ENCODE data around the gene CAMSAP2.

Gene CAMSAP2

DNA sequence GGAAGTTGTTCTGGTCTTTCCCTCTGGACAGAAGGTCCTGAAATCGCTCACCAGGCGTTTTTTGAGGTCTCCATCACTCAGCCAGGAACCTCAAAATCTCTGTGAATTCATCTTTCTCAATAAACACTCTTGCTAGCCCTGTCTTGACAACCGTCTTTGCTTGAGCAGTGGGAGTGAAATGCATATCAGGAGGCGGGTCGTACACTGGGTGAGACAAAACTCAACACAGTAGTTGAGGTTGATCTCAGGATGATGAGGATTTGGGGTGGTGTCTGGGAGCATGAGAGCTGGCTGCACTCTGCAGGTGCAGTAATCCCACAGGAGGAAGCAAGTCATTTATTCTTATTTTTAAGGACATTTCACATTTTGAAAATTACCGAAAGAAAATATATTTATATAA lies 136.0 kb downstream of the CAMSAP2 start:
- DNase-seq (ENCODE audit: low read depth) = no peak
- H3K4me3 ChIP-seq (ENCODE audit: low read length) = no peak overlapping the region
- TF ChIP-seq, protein P1, sequence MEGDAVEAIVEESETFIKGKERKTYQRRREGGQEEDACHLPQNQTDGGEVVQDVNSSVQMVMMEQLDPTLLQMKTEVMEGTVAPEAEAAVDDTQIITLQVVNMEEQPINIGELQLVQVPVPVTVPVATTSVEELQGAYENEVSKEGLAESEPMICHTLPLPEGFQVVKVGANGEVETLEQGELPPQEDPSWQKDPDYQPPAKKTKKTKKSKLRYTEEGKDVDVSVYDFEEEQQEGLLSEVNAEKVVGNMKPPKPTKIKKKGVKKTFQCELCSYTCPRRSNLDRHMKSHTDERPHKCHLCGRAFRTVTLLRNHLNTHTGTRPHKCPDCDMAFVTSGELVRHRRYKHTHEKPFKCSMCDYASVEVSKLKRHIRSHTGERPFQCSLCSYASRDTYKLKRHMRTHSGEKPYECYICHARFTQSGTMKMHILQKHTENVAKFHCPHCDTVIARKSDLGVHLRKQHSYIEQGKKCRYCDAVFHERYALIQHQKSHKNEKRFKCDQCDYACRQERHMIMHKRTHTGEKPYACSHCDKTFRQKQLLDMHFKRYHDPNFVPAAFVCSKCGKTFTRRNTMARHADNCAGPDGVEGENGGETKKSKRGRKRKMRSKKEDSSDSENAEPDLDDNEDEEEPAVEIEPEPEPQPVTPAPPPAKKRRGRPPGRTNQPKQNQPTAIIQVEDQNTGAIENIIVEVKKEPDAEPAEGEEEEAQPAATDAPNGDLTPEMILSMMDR (IDR thresholded peaks at IDR 0.05; ENCODE audit: insufficient read depth, low read depth, low read length, missing control alignments) = no peak

- no peak overlapping the region for H3K4me3 ChIP-seq (ENCODE audit: low read length)
- DNase-seq (ENCODE audit: low read depth) = no peak
- TF ChIP-seq, protein P1 (IDR thresholded peaks at IDR 0.05; ENCODE audit: insufficient read depth, low read depth, low read length, missing control alignments) = no peak
Observed at GRCh38 chr1:200875416-200875815, 136.7 kb downstream of the CAMSAP2 start.

- TF ChIP-seq, protein P1 (IDR thresholded peaks at IDR 0.05; ENCODE audit: insufficient read depth, low read depth, low read length, missing control alignments) = no peak
- H3K4me3 ChIP-seq (ENCODE audit: low read length) = no peak overlapping the region
- DNase-seq (ENCODE audit: low read depth) = no peak
Observed at GRCh38 chr1:200877010-200877409, 138.3 kb downstream of the CAMSAP2 start.

GRCh38 chr1:200877839-200878551 lies 139.3 kb downstream of the CAMSAP2 start:
- no peak overlapping the region for H3K4me3 ChIP-seq (ENCODE audit: low read length)
- DNase-seq (ENCODE audit: low read depth) = no peak
- TF ChIP-seq, protein P1 (IDR thresholded peaks at IDR 0.05; ENCODE audit: insufficient read depth, low read depth, low read length, missing control alignments) = no peak

- DNase-seq (ENCODE audit: low read depth) = peak; percentile 76
- H3K4me3 ChIP-seq (ENCODE audit: low read length) = no peak overlapping the region
- TF ChIP-seq, protein P1 (IDR thresholded peaks at IDR 0.05; ENCODE audit: insufficient read depth, low read depth, low read length, missing control alignments) = no peak
Observed at GRCh38 chr1:200880212-200880611, 141.5 kb downstream of the CAMSAP2 start.

GRCh38 chr1:200883118-200883517 lies 144.4 kb downstream of the CAMSAP2 start:
- TF ChIP-seq, protein P1 (IDR thresholded peaks at IDR 0.05; ENCODE audit: insufficient read depth, low read depth, low read length, missing control alignments) = no peak
- no peak for DNase-seq (ENCODE audit: low read depth)
- H3K4me3 ChIP-seq (ENCODE audit: low read length) = no peak overlapping the region
